ENCODE measurements around the gene HNRNPR. TPM values are rescaled to one million over a fixed set of nuclear protein-coding genes. Genes with fewer than 3 reads are reported as not detected.
"Not testable (repeated sequence)": the region's sequence is repeated elsewhere in the genome, so short reads cannot be mapped to it uniquely, and the experiment has no call there.

The HNRNPR gene
- total RNA-seq, 2 experiments from 2014 or later, result 190 to 210 TPM

- POLR2A ChIA-PET; H3K9me3 Mint-ChIP-seq (ENCODE audit: low read depth); H3K27ac Mint-ChIP-seq; ATAC-seq; intact Hi-C loops (cut with DNase I, micrococcal nuclease); DNase-seq; H3K27me3 Mint-ChIP-seq; H3K36me3 Mint-ChIP-seq (ENCODE audit: low read depth); H3K4me3 Mint-ChIP-seq; H3K4me1 Mint-ChIP-seq: not testable (repeated sequence)
- CTCF ChIA-PET, result interaction anchor here (0.7 kb wide), 1 partner anchor 9 kb away, joined by 3 read pairs; no protein-coding TSS in a partner anchor
Observed at GRCh38 chr1:23380236-23380635, 36.2 kb upstream of the HNRNPR start.

GRCh38 chr1:23376890-23377811, 33.1 kb upstream of the HNRNPR start:
- Mint-ChIP-seq H3K4me3 (no peak overlapping the region), H3K36me3 (ENCODE audit: low read depth) (no peaks in the 10 kb centered on the region), H3K27ac (no peak overlapping the region), H3K4me1 (no peaks in the 10 kb centered on the region), H3K27me3 (no peaks in the 10 kb centered on the region), H3K9me3 (ENCODE audit: low read depth) (no peaks in the 10 kb centered on the region)
- intact Hi-C loops (cut with DNase I, micrococcal nuclease), result no loop called here
- no peak for ATAC-seq
- POLR2A ChIA-PET, result no interaction called here
- CTCF ChIA-PET, result interaction anchor here (0.6 kb wide), 1 partner anchor 69 kb away, joined by 4 read pairs; no protein-coding TSS in a partner anchor
- DNase-seq, result no peak

GRCh38 chr1:23374079-23374735, 30.1 kb upstream of the HNRNPR start:
- DNase-seq; ATAC-seq; H3K27ac Mint-ChIP-seq; H3K27me3 Mint-ChIP-seq; H3K4me3 Mint-ChIP-seq; intact Hi-C loops (cut with DNase I, micrococcal nuclease); H3K9me3 Mint-ChIP-seq (ENCODE audit: low read depth); H3K36me3 Mint-ChIP-seq (ENCODE audit: low read depth); POLR2A ChIA-PET: not testable (repeated sequence)
- peaks cover 11% of the 10 kb centered on the region for H3K4me1 Mint-ChIP-seq
- CTCF ChIA-PET, result interaction anchor here (0.6 kb wide), 3 partner anchors 33 to 123 kb away, joined by 3 read pairs; no protein-coding TSS in a partner anchor

GRCh38 chr1:23371987-23372880, 28.1 kb upstream of the HNRNPR start:
- peaks cover 3% of the 10 kb centered on the region for H3K36me3 Mint-ChIP-seq (ENCODE audit: low read depth)
- no peaks in the 10 kb centered on the region for H3K9me3 Mint-ChIP-seq (ENCODE audit: low read depth)
- peaks cover 16% of the 10 kb centered on the region for H3K4me1 Mint-ChIP-seq
- intact Hi-C loops (cut with DNase I, micrococcal nuclease), result no loop called here
- no peak overlapping the region for H3K27ac Mint-ChIP-seq
- ChIA-PET CTCF (interaction anchor here (0.6 kb wide), 2 partner anchors 241 to 372 kb away, joined by 4 read pairs; no protein-coding TSS in a partner anchor), POLR2A (no interaction called here)
- DNase-seq (no peak), ATAC-seq (no peak)
- H3K4me3 Mint-ChIP-seq, result no peak overlapping the region
- H3K27me3 Mint-ChIP-seq, result no peaks in the 10 kb centered on the region

- CTCF ChIA-PET, result interaction anchor here (0.5 kb wide), 1 partner anchor 86 kb away, joined by 3 read pairs; no protein-coding TSS in a partner anchor
- no peak for ATAC-seq
Observed at GRCh38 chr1:23370709-23371584, 26.9 kb upstream of the HNRNPR start.

GRCh38 chr1:23370330-23370708, 26.2 kb upstream of the HNRNPR start:
- ChIA-PET POLR2A (no interaction called here), CTCF (no interaction called here)
- DNase-seq, result no peak
- intact Hi-C loops (cut with DNase I, micrococcal nuclease), result no loop called here
- H3K4me1 Mint-ChIP-seq, result peaks cover 27% of the 10 kb centered on the region
- peak overlapping the region; percentile 93 for H3K4me3 Mint-ChIP-seq
- H3K27me3 Mint-ChIP-seq, result no peaks in the 10 kb centered on the region
- peaks cover 17% of the 10 kb centered on the region for H3K36me3 Mint-ChIP-seq (ENCODE audit: low read depth)
- ATAC-seq, result no peak
- H3K9me3 Mint-ChIP-seq (ENCODE audit: low read depth), result no peaks in the 10 kb centered on the region
- H3K27ac Mint-ChIP-seq, result no peak overlapping the region

More at GRCh38 chr1:23370709-23371584, 26.9 kb upstream of the HNRNPR start:
- DNase-seq, result no peak
- Mint-ChIP-seq H3K27ac (no peak overlapping the region), H3K4me3 (peak overlapping the region; percentile 93), H3K27me3 (no peaks in the 10 kb centered on the region), H3K4me1 (peaks cover 27% of the 10 kb centered on the region), H3K36me3 (ENCODE audit: low read depth) (peaks cover 13% of the 10 kb centered on the region), H3K9me3 (ENCODE audit: low read depth) (no peaks in the 10 kb centered on the region)
- intact Hi-C loops (cut with DNase I, micrococcal nuclease), result no loop called here
- POLR2A ChIA-PET, result no interaction called here

GRCh38 chr1:23369335-23370013, 25.4 kb upstream of the HNRNPR start, which contains the start of gene ZNF436:
Gene ZNF436, minus strand, starts transcription at chr1:23369836. Its CDS starts 1,831 bp downstream, at chr1:23368005.
- DNase-seq (peak; percentile 72), ATAC-seq (no peak)
- Mint-ChIP-seq H3K36me3 (ENCODE audit: low read depth) (peaks cover 23% of the 10 kb centered on the region), H3K4me3 (peak within 1 kb of the TSS; percentile 93), H3K9me3 (ENCODE audit: low read depth) (peaks cover 1% of the 10 kb centered on the region), H3K4me1 (peaks cover 27% of the 10 kb centered on the region), H3K27ac (peak within 1 kb of the TSS; percentile 98), H3K27me3 (no peaks in the 10 kb centered on the region)
- ChIA-PET CTCF (interaction anchor here (0.7 kb wide), 2 partner anchors 40 to 158 kb away, joined by 4 to 6 read pairs; no protein-coding TSS in a partner anchor), POLR2A (interaction anchor here (0.6 to 3.0 kb wide), 2 partner anchors 25 to 162 kb away, joined by 4 to 47 read pairs; partner anchors contain the start of genes E2F2 and HNRNPR)
- intact Hi-C loops (cut with DNase I, micrococcal nuclease), result loop anchor here (2.0 to 5.0 kb wide), 5 partner anchors 163 to 1587 kb away; partner anchors contain the start of genes FUCA1 (in 1 of the 2), USP48 (in 1 of the 2) and ZBTB40 (in 1 of the 2)

- ChIA-PET POLR2A (interaction anchor here (0.6 to 3.0 kb wide), 4 partner anchors 24 to 323 kb away, joined by 3 to 47 read pairs (median 6); partner anchors contain the start of genes HNRNPR and RPL11), CTCF (interaction anchor here (0.5 to 1.9 kb wide), 7 partner anchors 9 to 430 kb away, joined by 3 to 10 read pairs (median 5); partner anchors contain the start of genes HNRNPR and HTR1D)
- Mint-ChIP-seq H3K27me3 (no peaks in the 10 kb centered on the region), H3K4me1 (peaks cover 27% of the 10 kb centered on the region), H3K9me3 (ENCODE audit: low read depth) (peaks cover 4% of the 10 kb centered on the region), H3K4me3 (peak overlapping the region; percentile 93), H3K36me3 (ENCODE audit: low read depth) (peaks cover 31% of the 10 kb centered on the region), H3K27ac (peak overlapping the region; percentile 98)
- ATAC-seq (peak; percentile 74), DNase-seq (peak; percentile 95)
- intact Hi-C loops (cut with DNase I, micrococcal nuclease), result loop anchor here (1.0 to 5.0 kb wide), 16 partner anchors 24 to 1586 kb away; partner anchors contain the start of genes HNRNPR (in 2 of the 2), RPL11 (in 2 of the 2), ASAP3 (in 1 of the 2) and E2F2 (in 1 of the 2)
Observed at GRCh38 chr1:23368562-23369334, 24.7 kb upstream of the HNRNPR start.
